ENCODE measurements around the gene CYGB.
"Not testable (repeated sequence)": the region's sequence is repeated elsewhere in the genome, so short reads cannot be mapped to it uniquely, and the experiment has no call there.

The CYGB gene

GRCh38 chr17:76512366-76513305 is 24.9 kb downstream of the CYGB start:
- DNase-seq (ENCODE audit: low read depth, low spot score), result no peak
- in situ Hi-C loops (cut with HindIII; ENCODE audit: low sequenced_read_pairs), result no loop called here
- TF ChIP-seq CTCF (IDR thresholded peaks at IDR 0.05; ENCODE audit: low read depth, low read length), result no peak
- H3K4me3 ChIP-seq (ENCODE audit: low read depth, low read length), result no peak overlapping the region

GRCh38 chr17:76511668-76512365 is 25.7 kb downstream of the CYGB start:
- no peak for DNase-seq (ENCODE audit: low read depth, low spot score)
- in situ Hi-C loops (cut with HindIII; ENCODE audit: low sequenced_read_pairs), result no loop called here
- H3K4me3 ChIP-seq (ENCODE audit: low read depth, low read length), result no peak overlapping the region
- no peak for TF ChIP-seq CTCF (IDR thresholded peaks at IDR 0.05; ENCODE audit: low read depth, low read length)

- in situ Hi-C loops (cut with HindIII; ENCODE audit: low sequenced_read_pairs), result no loop called here
- H3K4me3 ChIP-seq (ENCODE audit: low read depth, low read length), result no peak overlapping the region
- no peak for DNase-seq (ENCODE audit: low read depth, low spot score)
- no peak for TF ChIP-seq CTCF (IDR thresholded peaks at IDR 0.05; ENCODE audit: low read depth, low read length)
These were observed 26.7 kb downstream of the CYGB start for GRCh38 chr17:76510831-76511244.

GRCh38 chr17:76508472-76509063 is 28.9 kb downstream of the CYGB start:
- H3K4me3 ChIP-seq (ENCODE audit: low read depth, low read length); DNase-seq (ENCODE audit: low read depth, low spot score); in situ Hi-C loops (cut with HindIII; ENCODE audit: low sequenced_read_pairs): not testable (repeated sequence)

GRCh38 chr17:76506408-76507345 is 30.8 kb downstream of the CYGB start:
- in situ Hi-C loops (cut with HindIII; ENCODE audit: low sequenced_read_pairs), result no loop called here
- peak; percentile 91 for TF ChIP-seq CTCF (IDR thresholded peaks at IDR 0.05; ENCODE audit: low read depth, low read length)

GRCh38 chr17:76504117-76504516 is 33.4 kb downstream of the CYGB start:
- in situ Hi-C loops (cut with HindIII; ENCODE audit: low sequenced_read_pairs), result no loop called here
- no peak for DNase-seq (ENCODE audit: low read depth, low spot score)
- no peak overlapping the region for H3K4me3 ChIP-seq (ENCODE audit: low read depth, low read length)
- TF ChIP-seq CTCF (IDR thresholded peaks at IDR 0.05; ENCODE audit: low read depth, low read length), result peak; percentile 5

More at GRCh38 chr17:76506408-76507345, 30.8 kb downstream of the CYGB start:
- DNase-seq (ENCODE audit: low read depth, low spot score), result peak; percentile 58
- no peak overlapping the region for H3K4me3 ChIP-seq (ENCODE audit: low read depth, low read length)

All from astrocyte of the spinal cord (primary cell).